Measurements from ENCODE around the gene JARID2. TPM values are rescaled to one million over a fixed set of nuclear protein-coding genes. Genes with fewer than 3 reads are reported as not detected.

Gene JARID2
- polyA plus RNA-seq, 1 donor (not counting 4 experiments of a cell fraction or from before 2014, with no cell fraction given), result 11.0 TPM

GRCh38 chr6:15368186-15368585 lies 122.3 kb downstream of the JARID2 start:
- peaks cover 6% of the 10 kb centered on the region for H3K9me1 ChIP-seq (ENCODE audit: control insufficient read depth, extremely low read depth, insufficient read depth, low read length)
- no peaks in the 10 kb centered on the region for H4K20me1 ChIP-seq (ENCODE audit: control insufficient read depth, extremely low read depth, insufficient read depth, low read length)
- H3K4me1 ChIP-seq (ENCODE audit: control insufficient read depth, extremely low read depth, insufficient read depth, low read length), result peaks cover 36% of the 10 kb centered on the region
- H2AFZ ChIP-seq (ENCODE audit: control insufficient read depth, low read length), result no peak overlapping the region
- no peak overlapping the region for H3K9ac ChIP-seq (ENCODE audit: control insufficient read depth, extremely low read depth, insufficient read depth, low read length)
- H3K4me3 ChIP-seq (ENCODE audit: control insufficient read depth in 2 of 3, extremely low read depth in 1 of 3, insufficient read depth in 2 of 3, low read depth in 1 of 3, low read length in 3 of 3), result no peak overlapping the region
- H3K79me2 ChIP-seq (ENCODE audit: control insufficient read depth, insufficient read depth, low read length), result peaks cover 86% of the 10 kb centered on the region
- no peaks in the 10 kb centered on the region for H3K27me3 ChIP-seq (ENCODE audit: control insufficient read depth, extremely low read depth, insufficient read depth, low read length)
- H3K4me2 ChIP-seq (ENCODE audit: control insufficient read depth, extremely low read depth, insufficient read depth, low read depth, low read length), result no peak overlapping the region
- no peaks in the 10 kb centered on the region for H3K36me3 ChIP-seq (ENCODE audit: control insufficient read depth in 2 of 2, extremely low read depth in 1 of 2, insufficient read depth in 2 of 2, low read length in 2 of 2)
- dilution Hi-C loops (cut with MboI; ENCODE audit: extremely low pct_ligation_motif_present, low sequenced_read_pairs), result no loop called here
- DNase-seq (ENCODE audit: low read depth, low spot score), result no peak
- no peaks in the 10 kb centered on the region for H3K9me3 ChIP-seq (ENCODE audit: control insufficient read depth, low read depth, low read length)
- TF ChIP-seq EZH2 (IDR thresholded peaks at IDR 0.05; ENCODE audit: low read length) (no peak), CTCF (optimal IDR thresholded peaks at IDR 0.05 in 1 of 3, IDR thresholded peaks at IDR 0.05 in 1 of 3, conservative IDR thresholded peaks at IDR 0.05 in 1 of 3; ENCODE audit: extremely low read depth in 1 of 3, insufficient read depth in 2 of 3, low read length in 3 of 3) (no peak)
- no peak overlapping the region for H3K27ac ChIP-seq (ENCODE audit: control insufficient read depth, insufficient read depth, low read length)
- FAIRE-seq, result no peak

GRCh38 chr6:15368873-15369272 lies 123.0 kb downstream of the JARID2 start:
- peaks cover 6% of the 10 kb centered on the region for H3K9me1 ChIP-seq (ENCODE audit: control insufficient read depth, extremely low read depth, insufficient read depth, low read length)
- peaks cover 88% of the 10 kb centered on the region for H3K79me2 ChIP-seq (ENCODE audit: control insufficient read depth, insufficient read depth, low read length)
- H3K9ac ChIP-seq (ENCODE audit: control insufficient read depth, extremely low read depth, insufficient read depth, low read length), result no peak overlapping the region
- TF ChIP-seq EZH2 (IDR thresholded peaks at IDR 0.05; ENCODE audit: low read length) (no peak), CTCF (optimal IDR thresholded peaks at IDR 0.05 in 1 of 3, IDR thresholded peaks at IDR 0.05 in 1 of 3, conservative IDR thresholded peaks at IDR 0.05 in 1 of 3; ENCODE audit: extremely low read depth in 1 of 3, insufficient read depth in 2 of 3, low read length in 3 of 3) (no peak)
- no peak overlapping the region for H3K4me3 ChIP-seq (ENCODE audit: control insufficient read depth in 2 of 3, extremely low read depth in 1 of 3, insufficient read depth in 2 of 3, low read depth in 1 of 3, low read length in 3 of 3)
- H3K4me2 ChIP-seq (ENCODE audit: control insufficient read depth, extremely low read depth, insufficient read depth, low read depth, low read length), result no peak overlapping the region
- peaks cover 42% of the 10 kb centered on the region for H3K4me1 ChIP-seq (ENCODE audit: control insufficient read depth, extremely low read depth, insufficient read depth, low read length)
- DNase-seq (ENCODE audit: low read depth, low spot score) (no peak), FAIRE-seq (no peak)
- H3K27ac ChIP-seq (ENCODE audit: control insufficient read depth, insufficient read depth, low read length), result no peak overlapping the region
- no peaks in the 10 kb centered on the region for H3K36me3 ChIP-seq (ENCODE audit: control insufficient read depth in 2 of 2, extremely low read depth in 1 of 2, insufficient read depth in 2 of 2, low read length in 2 of 2)
- H3K9me3 ChIP-seq (ENCODE audit: control insufficient read depth, low read depth, low read length), result no peaks in the 10 kb centered on the region
- H3K27me3 ChIP-seq (ENCODE audit: control insufficient read depth, extremely low read depth, insufficient read depth, low read length), result no peaks in the 10 kb centered on the region
- no peaks in the 10 kb centered on the region for H4K20me1 ChIP-seq (ENCODE audit: control insufficient read depth, extremely low read depth, insufficient read depth, low read length)
- H2AFZ ChIP-seq (ENCODE audit: control insufficient read depth, low read length), result no peak overlapping the region
- dilution Hi-C loops (cut with MboI; ENCODE audit: extremely low pct_ligation_motif_present, low sequenced_read_pairs), result no loop called here

Measured in keratinocyte (primary cell).